HG03025 (cell line): Measurements from ENCODE around the gene RPS18.

Source experiments
- ATAC-seq: cut with Tn5 transposase; IDR thresholded peaks from one replicate; pipeline ENCODE4 v1.9.1; 2021; ENCODE audit warnings: mild to moderate bottlenecking, moderate library complexity; ENCODE audit not compliant: unreplicated experiment, low FRiP score

RPS18 gene

GRCh38 chr6:33288921-33289783 is 17.3 kb downstream of the RPS18 start, which contains the start of the genes PFDN6 and WDR46:
TSS of gene PFDN6 (plus strand) at chr6:33289601. CDS start at chr6:33289857, 256 bp downstream.
TSS of gene WDR46 (minus strand) at chr6:33289239. CDS start at chr6:33289170, 69 bp downstream.
- peak; percentile 70 for ATAC-seq

- ATAC-seq = no peak
Measured at GRCh38 chr6:33289784-33290315, 18.0 kb downstream of the RPS18 start.

- no peak for ATAC-seq
Measured at GRCh38 chr6:33290459-33290858, 18.6 kb downstream of the RPS18 start.

GRCh38 chr6:33292996-33293682 is 21.3 kb downstream of the RPS18 start:
- no peak for ATAC-seq

GRCh38 chr6:33294086-33294823 is 22.4 kb downstream of the RPS18 start:
- no peak for ATAC-seq

- no peak for ATAC-seq
Measured at GRCh38 chr6:33295621-33296369, 23.9 kb downstream of the RPS18 start.

GRCh38 chr6:33296797-33297405 is 25.0 kb downstream of the RPS18 start:
- ATAC-seq = no peak

- ATAC-seq = no peak
Measured at GRCh38 chr6:33297406-33297955, 25.6 kb downstream of the RPS18 start.

GRCh38 chr6:33297956-33298772 is 26.3 kb downstream of the RPS18 start:
- ATAC-seq = no peak

- ATAC-seq = peak; percentile 35
Measured at GRCh38 chr6:33298773-33299236, 26.9 kb downstream of the RPS18 start, which contains the start of gene RGL2. TSS of gene RGL2 (minus strand) at chr6:33298942. CDS start at chr6:33298610, 332 bp downstream.

- ATAC-seq = peak; percentile 80
Measured at GRCh38 chr6:33299237-33299944, 27.5 kb downstream of the RPS18 start.

- no peak for ATAC-seq
Measured at GRCh38 chr6:33301877-33302276, 30.0 kb downstream of the RPS18 start.

GRCh38 chr6:33304216-33304615 is 32.3 kb downstream of the RPS18 start:
- no peak for ATAC-seq

- ATAC-seq = no peak
Measured at GRCh38 chr6:33305052-33305451, 33.2 kb downstream of the RPS18 start.

- no peak for ATAC-seq
Measured at GRCh38 chr6:33306356-33306755, 34.5 kb downstream of the RPS18 start.

- ATAC-seq = no peak
Measured at GRCh38 chr6:33312361-33313104, 40.7 kb downstream of the RPS18 start.
